WERI-Rb-1 (cell line): ENCODE measurements around the gene KAZN.

Experiments used
- DNase-seq: peaks from one replicate; pipeline ENCODE4 v3.0.0-alpha.2; 2020
- H3K27ac ChIP-seq: fragments of 250-450 bp; sonication (Bioruptor Pico); 2 replicates; pipeline ENCODE4 v1.5.1; 2020; ENCODE audit warnings: mild to moderate bottlenecking, moderate library complexity
- H3K27me3 ChIP-seq: fragments of 250-450 bp; sonication (Bioruptor Pico); 2 replicates; pipeline ENCODE4 v1.5.1; 2021; ENCODE audit warnings: mild to moderate bottlenecking, low read depth, moderate library complexity; ENCODE audit not compliant: insufficient read depth, severe bottlenecking
- H3K36me3 ChIP-seq: fragments of 250-450 bp; sonication (Bioruptor Pico); 2 replicates; pipeline ENCODE4 v1.5.1; 2020; ENCODE audit warnings: mild to moderate bottlenecking, moderate library complexity
- H3K4me3 ChIP-seq: 2 replicates; pipeline ENCODE4 v1.5.1; 2011; ENCODE audit warnings: low read depth, mild to moderate bottlenecking, control low read depth, low read length
- H3K9me3 ChIP-seq: fragments of 250-450 bp; sonication (Bioruptor Pico); 2 replicates; pipeline ENCODE4 v1.5.1; 2021; ENCODE audit warnings: mild to moderate bottlenecking, moderate library complexity; ENCODE audit not compliant: severe bottlenecking
- TF ChIP-seq, protein P1 (sequence below): IDR thresholded peaks from 2 replicates; pipeline ENCODE4 v1.5.1; 2011; ENCODE audit warnings: low read depth, mild to moderate bottlenecking, control low read depth, inconsistent platforms, low read length

The KAZN gene

DNA sequence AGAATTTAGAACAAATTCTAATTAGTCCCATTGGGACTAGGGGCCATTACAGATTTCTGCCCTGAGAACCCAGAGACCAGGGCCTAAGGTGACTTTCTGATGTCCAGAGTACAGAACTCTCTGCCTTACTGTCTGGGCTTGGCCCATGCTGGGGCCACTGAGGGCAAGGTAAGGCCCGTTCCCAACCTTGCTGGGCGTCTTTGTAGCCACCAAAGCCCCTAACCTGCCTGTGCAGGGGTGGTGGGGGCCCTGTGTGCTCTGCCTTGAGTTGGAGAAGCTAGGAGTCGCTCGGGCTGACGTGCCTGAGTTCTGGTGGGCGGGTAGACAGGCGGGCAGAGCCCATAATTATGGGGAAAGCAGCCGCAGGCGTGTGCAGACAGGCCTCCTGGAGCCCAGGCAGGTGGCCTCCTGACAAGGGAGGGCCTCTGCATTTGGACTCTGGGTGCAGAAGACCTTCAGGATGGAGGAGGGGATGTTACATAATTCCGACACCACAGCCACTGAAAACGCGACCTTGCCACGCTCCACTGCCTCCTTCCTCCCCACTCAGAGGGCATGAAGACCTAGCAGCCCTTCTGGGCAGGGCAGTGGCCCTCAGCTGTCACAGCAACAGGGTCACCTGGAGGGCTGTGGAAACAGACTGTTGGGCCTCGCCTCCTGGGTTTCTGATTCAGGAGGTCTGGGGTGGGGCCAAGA, 315.1 kb downstream of the KAZN start:
- Histone ChIP-seq H3K9me3 (no peaks in the 10 kb centered on the region), H3K36me3 (no peaks in the 10 kb centered on the region), H3K27me3 (no peaks in the 10 kb centered on the region), H3K27ac (0 out of 2 replicates have a peak overlapping the region, but pooled peaks have one; percentile 14), H3K4me3 (no peak overlapping the region)
- TF ChIP-seq, protein P1, sequence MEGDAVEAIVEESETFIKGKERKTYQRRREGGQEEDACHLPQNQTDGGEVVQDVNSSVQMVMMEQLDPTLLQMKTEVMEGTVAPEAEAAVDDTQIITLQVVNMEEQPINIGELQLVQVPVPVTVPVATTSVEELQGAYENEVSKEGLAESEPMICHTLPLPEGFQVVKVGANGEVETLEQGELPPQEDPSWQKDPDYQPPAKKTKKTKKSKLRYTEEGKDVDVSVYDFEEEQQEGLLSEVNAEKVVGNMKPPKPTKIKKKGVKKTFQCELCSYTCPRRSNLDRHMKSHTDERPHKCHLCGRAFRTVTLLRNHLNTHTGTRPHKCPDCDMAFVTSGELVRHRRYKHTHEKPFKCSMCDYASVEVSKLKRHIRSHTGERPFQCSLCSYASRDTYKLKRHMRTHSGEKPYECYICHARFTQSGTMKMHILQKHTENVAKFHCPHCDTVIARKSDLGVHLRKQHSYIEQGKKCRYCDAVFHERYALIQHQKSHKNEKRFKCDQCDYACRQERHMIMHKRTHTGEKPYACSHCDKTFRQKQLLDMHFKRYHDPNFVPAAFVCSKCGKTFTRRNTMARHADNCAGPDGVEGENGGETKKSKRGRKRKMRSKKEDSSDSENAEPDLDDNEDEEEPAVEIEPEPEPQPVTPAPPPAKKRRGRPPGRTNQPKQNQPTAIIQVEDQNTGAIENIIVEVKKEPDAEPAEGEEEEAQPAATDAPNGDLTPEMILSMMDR = no peak
- DNase-seq = peak; percentile 37

DNA sequence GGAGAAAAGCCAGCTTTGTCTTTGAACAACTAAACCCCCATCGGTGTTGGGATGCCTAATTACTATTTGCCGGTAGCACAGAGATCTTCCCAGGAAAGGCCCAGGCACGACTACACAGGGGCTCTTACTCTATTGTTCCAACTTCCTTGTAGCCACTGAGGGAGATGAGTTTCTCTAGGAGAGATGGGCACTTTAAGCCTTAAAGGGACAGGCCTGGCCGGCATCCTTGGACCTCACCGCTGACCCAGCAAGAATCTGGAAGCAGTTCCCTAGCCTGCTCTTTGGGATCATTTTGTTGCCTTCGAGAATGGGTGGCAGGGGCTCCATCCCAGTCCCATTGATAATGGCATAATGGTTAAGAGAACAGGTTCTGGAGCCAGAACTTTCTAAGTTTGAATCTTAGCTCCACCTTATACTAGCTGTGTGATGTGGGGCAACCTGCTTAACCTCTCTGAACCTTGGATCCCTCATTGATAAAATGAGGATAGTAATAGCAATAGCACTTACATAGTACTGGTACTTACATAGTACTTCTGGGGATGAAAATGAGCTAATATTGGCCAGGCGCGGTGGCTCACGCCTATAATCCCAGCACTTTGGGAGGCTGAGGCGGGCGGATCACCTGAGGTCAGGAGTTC, 316.0 kb downstream of the KAZN start:
- Histone ChIP-seq H3K36me3 (no peaks in the 10 kb centered on the region), H3K27me3 (no peaks in the 10 kb centered on the region), H3K27ac (0 out of 2 replicates have a peak overlapping the region, but pooled peaks have one; percentile 14), H3K9me3 (no peaks in the 10 kb centered on the region), H3K4me3 (no peak overlapping the region)
- TF ChIP-seq, protein P1 = no peak
- DNase-seq = no peak

DNA sequence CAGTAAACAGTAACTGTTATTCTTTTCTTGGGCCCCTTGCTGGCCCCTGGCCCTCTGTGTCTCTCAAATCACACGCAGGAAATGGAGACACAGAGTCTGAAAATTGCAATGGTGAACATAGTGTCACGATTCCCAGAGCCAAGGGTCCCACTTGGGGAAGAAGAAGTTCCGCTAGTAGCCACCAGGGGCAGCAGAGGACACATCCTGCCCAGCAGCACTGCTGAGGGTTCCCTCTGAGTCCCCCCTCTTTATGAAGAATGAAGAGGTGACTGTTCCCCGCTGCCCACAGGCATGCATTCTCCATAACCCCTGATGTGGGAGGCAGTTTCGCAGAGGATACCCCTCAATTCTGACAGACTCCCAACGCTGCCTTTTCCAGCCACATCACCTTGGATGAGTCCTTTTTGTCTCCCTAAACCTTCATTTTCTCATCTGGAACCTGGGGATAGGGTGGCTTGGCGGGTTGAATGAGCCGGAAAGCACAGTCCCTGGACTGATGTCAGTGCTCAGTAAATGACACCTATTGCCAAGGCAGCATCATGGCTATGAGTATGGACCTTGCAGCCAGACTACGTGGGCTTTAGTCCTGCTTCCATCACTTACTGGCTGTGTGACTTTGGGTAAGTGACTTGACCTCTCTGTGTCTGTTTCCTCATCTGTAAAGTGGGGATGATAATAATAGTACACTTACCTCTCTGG, 317.0 kb downstream of the KAZN start:
- DNase-seq = peak; percentile 54
- Histone ChIP-seq H3K36me3 (no peaks in the 10 kb centered on the region), H3K4me3 (no peak overlapping the region), H3K9me3 (no peaks in the 10 kb centered on the region), H3K27ac (no peak overlapping the region), H3K27me3 (no peaks in the 10 kb centered on the region)
- TF ChIP-seq, protein P1 = peak; percentile 94

DNA sequence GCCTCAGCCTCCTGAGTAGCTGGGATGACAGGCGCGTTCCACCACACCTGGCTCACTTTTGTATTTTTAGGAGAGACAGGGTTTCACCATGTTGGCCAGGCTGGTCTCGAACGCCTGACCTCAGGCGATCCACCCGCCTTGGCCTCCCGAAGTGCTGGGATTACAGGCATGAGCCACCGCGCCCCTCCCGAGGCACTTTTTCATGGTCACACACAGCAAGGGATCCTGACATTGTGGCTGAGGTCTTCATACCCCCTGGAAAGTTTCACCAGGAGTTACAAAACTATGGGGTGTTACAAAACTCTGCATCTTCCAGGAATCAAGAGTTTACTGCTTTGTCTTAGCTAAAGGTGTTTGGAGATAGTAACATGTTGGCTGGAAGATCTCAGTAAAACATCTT, 320.8 kb downstream of the KAZN start:
- Histone ChIP-seq H3K36me3 (no peaks in the 10 kb centered on the region), H3K27me3 (no peaks in the 10 kb centered on the region), H3K9me3 (no peaks in the 10 kb centered on the region), H3K27ac (no peak overlapping the region), H3K4me3 (no peak overlapping the region)
- TF ChIP-seq, protein P1 = no peak
- no peak for DNase-seq

DNA sequence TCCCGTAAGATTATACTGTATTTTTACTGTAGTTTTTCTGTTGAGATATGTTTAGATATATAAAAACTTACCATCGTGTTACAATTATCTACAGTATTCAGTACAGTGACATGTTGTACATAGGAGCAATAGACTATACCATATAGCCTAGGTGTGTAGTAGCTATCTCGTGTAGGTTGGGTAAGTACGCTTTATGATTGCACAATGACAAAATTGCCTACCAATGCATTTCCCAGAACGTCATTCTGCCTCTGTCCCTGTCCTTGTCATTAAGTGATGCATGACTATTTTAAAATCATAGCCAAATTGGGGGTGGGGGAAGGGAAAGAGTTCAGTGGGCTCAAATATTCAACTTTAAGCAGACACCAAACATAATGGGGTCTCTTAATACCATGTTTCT, 321.3 kb downstream of the KAZN start:
- Histone ChIP-seq H3K27me3 (no peaks in the 10 kb centered on the region), H3K4me3 (no peak overlapping the region), H3K9me3 (no peaks in the 10 kb centered on the region), H3K27ac (no peak overlapping the region), H3K36me3 (no peaks in the 10 kb centered on the region)
- TF ChIP-seq, protein P1 = no peak
- DNase-seq = no peak
